Ishikawa (cell line): ENCODE data around the gene KLHL26.
A peak's percentile ranks its signal among the peaks of the same experiment; 100 is the strongest.

Experiments
- CEBPB ChIP-seq: IDR thresholded peaks from 2 replicates; pipeline ENCODE4 v1.6.1; 2012
- CREB1 ChIP-seq: IDR thresholded peaks from 2 replicates; pipeline ENCODE4 v1.6.1; 2012; ENCODE audit warnings: low read depth
- EGR1 ChIP-seq: IDR thresholded peaks from 2 replicates; pipeline ENCODE4 v1.6.1; 2012
- EP300 ChIP-seq: IDR thresholded peaks from 2 replicates; pipeline ENCODE4 v1.6.1; 2012; ENCODE audit warnings: borderline replicate concordance
- FOXM1 ChIP-seq: IDR thresholded peaks from 2 replicates; pipeline ENCODE4 v1.6.1; 2012; ENCODE audit warnings: low read depth, borderline replicate concordance
- MAX ChIP-seq: IDR thresholded peaks from 2 replicates; pipeline ENCODE4 v1.6.1; 2012
- NFIC ChIP-seq: IDR thresholded peaks from 2 replicates; pipeline ENCODE4 v1.6.1; 2012
- RAD21 ChIP-seq: IDR thresholded peaks from 2 replicates; pipeline ENCODE4 v1.6.1; 2012; ENCODE audit warnings: low read depth
- REST ChIP-seq: IDR thresholded peaks from 2 replicates; pipeline ENCODE4 v1.6.1; 2012; ENCODE audit warnings: low read depth, mild to moderate bottlenecking
- TAF1 ChIP-seq: IDR thresholded peaks from 2 replicates; pipeline ENCODE4 v1.6.1; 2012; ENCODE audit warnings: low read depth, mild to moderate bottlenecking
- TCF12 ChIP-seq: IDR thresholded peaks from 2 replicates; pipeline ENCODE4 v1.6.1; 2012; ENCODE audit warnings: low read depth
- TEAD4 ChIP-seq: IDR thresholded peaks from 2 replicates; pipeline ENCODE4 v1.6.1; 2012
- USF1 ChIP-seq: IDR thresholded peaks from 2 replicates; pipeline ENCODE4 v1.6.1; 2012
- YY1 ChIP-seq: IDR thresholded peaks from 2 replicates; pipeline ENCODE4 v1.6.1; 2012; ENCODE audit warnings: low read depth
- ZBTB7A ChIP-seq: IDR thresholded peaks from 2 replicates; pipeline ENCODE4 v1.6.1; 2012; ENCODE audit warnings: low read depth

KLHL26 gene

GRCh38 chr19:18685597-18686190, 48.9 kb downstream of the KLHL26 start:
- TF ChIP-seq TEAD4 (no peak), ZBTB7A (no peak), FOXM1 (no peak), EP300 (no peak), TCF12 (no peak), NFIC (no peak), REST (no peak), YY1 (no peak), MAX (no peak), RAD21 (no peak)

- TF ChIP-seq MAX (no peak), RAD21 (no peak), REST (no peak), TAF1 (no peak), YY1 (no peak), TEAD4 (no peak), EGR1 (no peak), EP300 (no peak), FOXM1 (no peak)
Observed at GRCh38 chr19:18687740-18688465, 51.1 kb downstream of the KLHL26 start.

GRCh38 chr19:18696023-18696422, 59.2 kb downstream of the KLHL26 start:
- TF ChIP-seq CREB1 (no peak), MAX (no peak), TCF12 (no peak), ZBTB7A (no peak), CEBPB (no peak), FOXM1 (no peak), EGR1 (no peak)

- TF ChIP-seq CEBPB = no peak
- peak; percentile 68; the same call in 1 of the 2 replicates for TF ChIP-seq EP300
- peak; percentile 92 for TF ChIP-seq TCF12
- TF ChIP-seq NFIC = peak; percentile 90
- no peak for TF ChIP-seq TAF1
- TF ChIP-seq MAX = peak; percentile 41; the same call in 1 of the 2 replicates
Observed at GRCh38 chr19:18697680-18698079, 60.9 kb downstream of the KLHL26 start.

- TF ChIP-seq FOXM1 (peak; percentile 76; the same call in 1 of the 2 replicates), NFIC (peak; percentile 96), USF1 (peak; percentile 77; the same call in 1 of the 2 replicates), TEAD4 (peak; percentile 96), RAD21 (peak; percentile 22; the same call in 1 of the 2 replicates), MAX (peak; percentile 93), ZBTB7A (no peak), EGR1 (no peak), EP300 (peak; percentile 96), CREB1 (no peak), CEBPB (peak; percentile 37; the same call in 1 of the 2 replicates), TCF12 (peak; percentile 99), REST (no peak), TAF1 (no peak; the same call in 1 of the 2 replicates), YY1 (peak; percentile 38)
Observed at GRCh38 chr19:18698321-18699167, 61.7 kb downstream of the KLHL26 start.
